Measurements from ENCODE around the gene SH3GL2.
"Not testable (repeated sequence)": the region's sequence is repeated elsewhere in the genome, so short reads cannot be mapped to it uniquely, and the experiment has no call there.

The SH3GL2 gene

GRCh38 chr9:17760250-17760649 is 181.4 kb downstream of the SH3GL2 start:
- TF ChIP-seq EZH2phosphoT487 (IDR thresholded peaks at IDR 0.05; ENCODE audit: borderline replicate concordance) = no peak
- TF ChIP-seq, protein P1, sequence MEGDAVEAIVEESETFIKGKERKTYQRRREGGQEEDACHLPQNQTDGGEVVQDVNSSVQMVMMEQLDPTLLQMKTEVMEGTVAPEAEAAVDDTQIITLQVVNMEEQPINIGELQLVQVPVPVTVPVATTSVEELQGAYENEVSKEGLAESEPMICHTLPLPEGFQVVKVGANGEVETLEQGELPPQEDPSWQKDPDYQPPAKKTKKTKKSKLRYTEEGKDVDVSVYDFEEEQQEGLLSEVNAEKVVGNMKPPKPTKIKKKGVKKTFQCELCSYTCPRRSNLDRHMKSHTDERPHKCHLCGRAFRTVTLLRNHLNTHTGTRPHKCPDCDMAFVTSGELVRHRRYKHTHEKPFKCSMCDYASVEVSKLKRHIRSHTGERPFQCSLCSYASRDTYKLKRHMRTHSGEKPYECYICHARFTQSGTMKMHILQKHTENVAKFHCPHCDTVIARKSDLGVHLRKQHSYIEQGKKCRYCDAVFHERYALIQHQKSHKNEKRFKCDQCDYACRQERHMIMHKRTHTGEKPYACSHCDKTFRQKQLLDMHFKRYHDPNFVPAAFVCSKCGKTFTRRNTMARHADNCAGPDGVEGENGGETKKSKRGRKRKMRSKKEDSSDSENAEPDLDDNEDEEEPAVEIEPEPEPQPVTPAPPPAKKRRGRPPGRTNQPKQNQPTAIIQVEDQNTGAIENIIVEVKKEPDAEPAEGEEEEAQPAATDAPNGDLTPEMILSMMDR (conservative IDR thresholded peaks at IDR 0.05; ENCODE audit: low read length) = no peak
- no peaks in the 10 kb centered on the region for H3K9me2 ChIP-seq (replicated peaks; ENCODE audit: low read depth, low read length)
- no peaks in the 10 kb centered on the region for H3K27me3 ChIP-seq (ENCODE audit: insufficient read depth, low read length, poor library complexity, severe bottlenecking)
- no peaks in the 10 kb centered on the region for H3K79me2 ChIP-seq (ENCODE audit: insufficient read depth, low read length)
- H4K20me1 ChIP-seq (ENCODE audit: insufficient read depth, low read length, poor library complexity, severe bottlenecking) = no peaks in the 10 kb centered on the region
- H3K9me3 ChIP-seq (ENCODE audit: insufficient read depth, low read depth, low read length) = no peaks in the 10 kb centered on the region
- H3F3A ChIP-seq (ENCODE audit: low read depth) = no peaks in the 10 kb centered on the region
- H3K4me3 ChIP-seq (ENCODE audit: low read length, poor library complexity, severe bottlenecking) = no peak overlapping the region
- no peak overlapping the region for H3K9ac ChIP-seq (ENCODE audit: low read depth, low read length, poor library complexity, severe bottlenecking)
- no peak overlapping the region for H2AFZ ChIP-seq (ENCODE audit: low read length)
- no peak overlapping the region for H3K4me2 ChIP-seq (ENCODE audit: low read depth, low read length, poor library complexity, severe bottlenecking)
- H3K36me3 ChIP-seq (ENCODE audit: insufficient read depth, low read length) = no peaks in the 10 kb centered on the region
- no peaks in the 10 kb centered on the region for H3K4me1 ChIP-seq (ENCODE audit: insufficient read depth, low read length, poor library complexity, severe bottlenecking)

DNA sequence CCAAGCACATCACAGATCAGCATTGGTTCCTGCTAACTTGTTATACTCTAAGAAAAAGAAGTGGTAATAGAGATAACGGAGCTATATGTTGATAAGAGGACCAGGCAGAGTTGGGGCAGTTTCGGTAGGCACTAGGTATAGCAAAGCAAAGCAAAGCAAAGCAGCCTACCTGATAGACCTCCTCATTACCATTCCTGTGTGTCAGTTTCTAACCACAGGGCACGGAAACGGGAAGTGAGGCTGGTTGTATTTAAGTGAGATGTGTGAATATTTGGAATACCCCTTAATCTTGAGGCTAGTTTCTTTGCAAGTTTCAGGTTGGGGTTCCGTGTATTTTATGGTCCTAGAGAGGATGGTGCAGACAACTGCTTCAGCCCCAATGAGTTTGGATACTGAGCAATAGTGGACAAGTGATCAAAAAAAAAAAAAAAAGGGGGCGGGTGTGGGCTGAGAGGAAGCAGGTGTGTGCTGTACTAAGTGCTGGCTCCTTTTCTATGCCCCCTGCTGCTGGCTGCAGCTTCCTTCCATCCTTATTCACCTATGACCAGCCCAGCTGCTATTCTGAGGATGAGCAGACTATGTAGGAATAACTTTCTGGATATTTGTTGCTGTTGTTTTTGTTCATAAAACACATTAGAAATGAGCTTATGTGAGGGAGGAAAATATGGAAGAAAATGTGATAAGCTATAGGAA is 183.3 kb downstream of the SH3GL2 start:
- no peak for TF ChIP-seq EZH2phosphoT487 (IDR thresholded peaks at IDR 0.05; ENCODE audit: borderline replicate concordance)
- TF ChIP-seq, protein P1 (conservative IDR thresholded peaks at IDR 0.05; ENCODE audit: low read length) = no peak
- no peak overlapping the region for H3K4me3 ChIP-seq (ENCODE audit: low read length, poor library complexity, severe bottlenecking)
- H3K36me3 ChIP-seq (ENCODE audit: insufficient read depth, low read length) = no peaks in the 10 kb centered on the region
- H3K4me2 ChIP-seq (ENCODE audit: low read depth, low read length, poor library complexity, severe bottlenecking) = no peak overlapping the region
- no peaks in the 10 kb centered on the region for H3K9me2 ChIP-seq (replicated peaks; ENCODE audit: low read depth, low read length)
- no peaks in the 10 kb centered on the region for H3K4me1 ChIP-seq (ENCODE audit: insufficient read depth, low read length, poor library complexity, severe bottlenecking)
- H3F3A ChIP-seq (ENCODE audit: low read depth) = no peaks in the 10 kb centered on the region
- H2AFZ ChIP-seq (ENCODE audit: low read length) = no peak overlapping the region
- H3K27me3 ChIP-seq (ENCODE audit: insufficient read depth, low read length, poor library complexity, severe bottlenecking) = no peaks in the 10 kb centered on the region
- H4K20me1 ChIP-seq (ENCODE audit: insufficient read depth, low read length, poor library complexity, severe bottlenecking) = no peaks in the 10 kb centered on the region
- H3K79me2 ChIP-seq (ENCODE audit: insufficient read depth, low read length) = no peaks in the 10 kb centered on the region
- H3K9ac ChIP-seq (ENCODE audit: low read depth, low read length, poor library complexity, severe bottlenecking) = no peak overlapping the region
- no peaks in the 10 kb centered on the region for H3K9me3 ChIP-seq (ENCODE audit: insufficient read depth, low read depth, low read length)

DNA sequence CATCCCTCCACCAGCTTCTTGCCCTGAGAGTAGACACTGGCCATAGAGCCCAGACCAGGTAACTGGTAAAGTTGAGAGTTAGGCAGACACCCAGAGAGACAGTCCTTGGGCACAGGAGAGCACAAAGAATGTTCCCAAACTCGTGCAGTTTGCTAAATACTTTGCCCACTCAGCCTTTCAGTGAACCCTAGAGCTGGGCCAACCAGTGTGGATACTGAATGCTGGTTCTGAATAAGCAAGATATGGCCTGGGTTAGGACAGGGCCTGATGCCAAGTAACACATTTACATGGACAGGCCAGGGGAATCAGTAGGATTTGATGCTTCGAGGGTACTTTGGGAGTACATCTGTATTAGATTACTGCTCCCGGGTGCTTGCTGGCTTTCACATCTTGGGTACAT is 185.4 kb downstream of the SH3GL2 start:
- Histone ChIP-seq H3K36me3 (ENCODE audit: insufficient read depth, low read length) (no peaks in the 10 kb centered on the region), H3K27me3 (ENCODE audit: insufficient read depth, low read length, poor library complexity, severe bottlenecking) (no peaks in the 10 kb centered on the region), H3K9ac (ENCODE audit: low read depth, low read length, poor library complexity, severe bottlenecking) (no peak overlapping the region), H3F3A (ENCODE audit: low read depth) (no peaks in the 10 kb centered on the region), H3K9me2 (replicated peaks; ENCODE audit: low read depth, low read length) (no peaks in the 10 kb centered on the region), H2AFZ (ENCODE audit: low read length) (no peak overlapping the region), H4K20me1 (ENCODE audit: insufficient read depth, low read length, poor library complexity, severe bottlenecking) (no peaks in the 10 kb centered on the region), H3K4me1 (ENCODE audit: insufficient read depth, low read length, poor library complexity, severe bottlenecking) (no peaks in the 10 kb centered on the region), H3K79me2 (ENCODE audit: insufficient read depth, low read length) (no peaks in the 10 kb centered on the region), H3K4me3 (ENCODE audit: low read length, poor library complexity, severe bottlenecking) (no peak overlapping the region), H3K9me3 (ENCODE audit: insufficient read depth, low read depth, low read length) (no peaks in the 10 kb centered on the region), H3K4me2 (ENCODE audit: low read depth, low read length, poor library complexity, severe bottlenecking) (no peak overlapping the region)
- TF ChIP-seq, protein P1 (conservative IDR thresholded peaks at IDR 0.05; ENCODE audit: low read length) = no peak
- no peak for TF ChIP-seq EZH2phosphoT487 (IDR thresholded peaks at IDR 0.05; ENCODE audit: borderline replicate concordance)

- not testable (repeated sequence) for H3K9me3 ChIP-seq (ENCODE audit: insufficient read depth, low read depth, low read length); H3K79me2 ChIP-seq (ENCODE audit: insufficient read depth, low read length); H3K9me2 ChIP-seq (replicated peaks; ENCODE audit: low read depth, low read length); H3F3A ChIP-seq (ENCODE audit: low read depth); H3K4me3 ChIP-seq (ENCODE audit: low read length, poor library complexity, severe bottlenecking); H2AFZ ChIP-seq (ENCODE audit: low read length); H4K20me1 ChIP-seq (ENCODE audit: insufficient read depth, low read length, poor library complexity, severe bottlenecking); H3K4me2 ChIP-seq (ENCODE audit: low read depth, low read length, poor library complexity, severe bottlenecking); H3K36me3 ChIP-seq (ENCODE audit: insufficient read depth, low read length); H3K9ac ChIP-seq (ENCODE audit: low read depth, low read length, poor library complexity, severe bottlenecking); H3K4me1 ChIP-seq (ENCODE audit: insufficient read depth, low read length, poor library complexity, severe bottlenecking); H3K27me3 ChIP-seq (ENCODE audit: insufficient read depth, low read length, poor library complexity, severe bottlenecking)
Observed at GRCh38 chr9:17765131-17765530, 186.3 kb downstream of the SH3GL2 start.
